CD4-positive, alpha-beta T cell treated with Interleukin-15 for 1 hour (primary cell): ENCODE measurements around the gene TSPAN3.

Experiments used
- DNase-seq: peaks from one replicate; pipeline ENCODE4 v3.0.0-alpha.2; 2020

Gene TSPAN3

DNA sequence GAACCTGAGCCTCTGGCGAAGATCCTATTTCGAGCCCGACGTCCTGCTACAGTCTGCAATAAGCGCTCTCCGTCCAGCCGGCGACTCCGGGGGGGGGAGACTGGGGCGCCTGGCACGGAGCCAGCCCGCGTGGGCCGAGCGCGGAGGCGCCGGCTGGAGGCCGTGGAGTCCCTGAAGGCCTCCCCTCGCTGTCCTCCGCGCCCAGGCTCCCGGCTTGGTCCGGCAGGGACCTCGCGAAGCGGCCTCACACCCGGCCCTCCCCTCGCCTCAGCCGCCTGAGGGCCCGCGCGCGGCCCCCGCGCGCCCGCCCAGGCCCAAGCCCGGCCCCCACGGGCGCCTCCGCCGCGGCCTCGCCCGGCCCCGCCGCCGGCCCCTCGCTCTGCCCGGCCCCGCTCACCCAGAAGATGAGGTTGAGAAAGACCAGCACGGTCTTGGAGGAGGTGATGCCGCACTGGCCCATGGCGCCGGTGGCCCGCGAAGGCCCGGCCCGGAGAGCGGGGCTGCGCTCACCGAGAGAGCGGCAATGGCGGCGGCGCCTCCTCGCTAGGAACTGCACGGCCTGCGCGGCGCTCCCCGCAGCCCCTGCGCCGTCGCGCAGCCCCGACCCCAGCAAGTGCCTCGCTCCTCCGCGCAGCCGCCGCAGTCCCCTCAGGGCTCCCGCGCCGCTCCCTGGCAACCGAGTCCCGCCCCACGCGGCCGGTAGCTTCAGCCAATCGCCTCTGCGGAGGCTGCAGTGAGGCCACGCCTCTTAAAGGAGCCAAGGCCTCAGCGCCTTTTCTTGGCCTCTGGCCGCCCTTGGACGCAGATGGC is at the start of gene TSPAN3:
TSPAN3 (minus strand) TSS at position 615 of the 810 bp plus-strand sequence; CDS start at position 460, 155 bp downstream.
- DNase-seq, result peak; percentile 93

DNA sequence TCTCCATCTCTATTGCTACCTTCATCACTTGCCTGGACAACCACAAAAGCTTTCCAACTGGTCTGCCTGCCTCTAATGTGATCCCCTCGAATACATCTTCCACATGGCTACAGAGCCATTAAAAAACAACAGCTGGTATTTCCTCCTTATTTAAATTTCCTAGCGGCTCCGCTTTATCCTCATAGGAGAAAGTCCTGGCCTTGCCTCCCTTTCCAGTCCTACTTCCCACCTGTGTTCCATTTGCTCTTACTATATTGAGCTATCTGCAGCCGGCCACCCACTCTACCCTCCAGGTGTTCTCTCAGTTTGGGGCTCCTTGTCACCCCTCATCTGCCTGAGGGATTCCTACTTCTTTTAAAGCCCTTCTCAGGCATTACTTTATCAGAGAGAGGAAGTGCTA is 49.7 kb upstream of the TSPAN3 start:
- DNase-seq, result no peak

- DNase-seq, result no peak
Measured at GRCh38 chr15:77119446-77119845, 48.5 kb upstream of the TSPAN3 start.

GRCh38 chr15:77118882-77119321 is 48.0 kb upstream of the TSPAN3 start:
- peak; percentile 35 for DNase-seq

DNA sequence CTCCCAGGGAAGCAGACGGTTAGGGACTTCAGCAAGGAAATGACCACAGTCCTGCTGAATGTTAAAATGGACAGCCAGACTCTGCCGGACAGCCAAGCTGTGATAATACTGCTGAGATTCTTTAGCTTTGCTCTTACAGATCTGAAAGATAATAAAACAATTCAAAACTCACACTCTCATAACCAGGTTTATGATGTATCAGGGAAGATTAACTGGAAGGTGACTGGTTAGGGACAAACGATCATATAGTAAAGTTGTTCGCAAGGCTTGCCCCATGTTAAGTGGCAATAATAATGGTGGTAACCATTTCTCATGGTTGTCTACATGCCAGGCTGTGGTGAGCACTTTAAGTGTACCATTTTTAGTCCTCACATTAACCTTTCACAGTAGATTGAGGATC is 44.3 kb upstream of the TSPAN3 start:
- DNase-seq, result no peak

DNA sequence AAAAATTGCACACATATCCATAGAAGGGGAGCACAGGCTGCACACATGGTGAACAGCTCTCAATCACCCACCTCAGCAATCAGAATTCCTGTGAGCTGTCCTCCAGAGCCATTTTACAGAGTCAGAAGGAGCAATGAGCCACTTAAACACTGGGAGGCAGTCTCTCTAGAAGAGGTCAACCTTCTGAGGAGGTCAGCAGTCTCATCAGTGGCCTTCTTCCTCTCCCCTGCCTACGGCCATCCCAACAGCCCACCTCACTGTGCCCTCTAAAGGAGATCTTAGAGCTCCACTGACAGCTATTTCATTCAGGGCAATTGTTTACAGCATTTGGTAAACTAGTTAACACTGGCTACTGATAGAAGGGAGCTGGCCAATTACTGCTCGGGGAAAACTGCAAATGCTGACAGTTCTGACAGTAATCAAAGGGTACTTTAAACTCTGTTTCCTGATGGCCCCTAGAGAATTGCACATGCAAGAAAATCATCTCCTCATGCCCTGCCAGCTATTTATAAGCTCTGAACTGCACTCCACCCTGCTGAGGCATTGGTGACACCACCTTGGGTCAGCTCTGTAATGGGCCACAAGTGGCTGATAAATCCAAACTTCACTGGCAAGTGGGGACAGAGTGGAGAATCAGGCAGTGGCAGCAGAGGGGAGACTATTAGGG is 42.1 kb upstream of the TSPAN3 start:
- no peak for DNase-seq

DNA sequence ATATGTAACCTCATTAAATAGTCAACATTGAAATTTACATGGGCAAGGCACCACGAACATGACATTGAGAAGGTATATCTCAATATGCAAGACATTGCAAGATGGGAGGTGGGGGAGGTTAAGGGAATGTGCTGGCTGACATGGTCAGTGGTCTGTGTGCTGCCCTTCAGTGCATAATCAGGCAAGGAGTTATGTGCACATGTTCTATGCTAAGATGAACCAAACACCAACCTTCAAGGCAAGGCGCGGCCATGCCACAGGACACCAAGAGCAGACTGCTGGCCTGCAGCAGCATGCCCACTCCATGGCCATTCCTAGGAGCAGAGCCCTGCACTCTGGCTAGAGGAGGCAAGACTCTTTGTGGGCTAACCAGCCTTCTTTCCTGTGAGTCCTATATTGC is 40.9 kb upstream of the TSPAN3 start:
- no peak for DNase-seq

- DNase-seq, result peak; percentile 37
Measured at GRCh38 chr15:77107531-77108355, 36.8 kb upstream of the TSPAN3 start.

DNA sequence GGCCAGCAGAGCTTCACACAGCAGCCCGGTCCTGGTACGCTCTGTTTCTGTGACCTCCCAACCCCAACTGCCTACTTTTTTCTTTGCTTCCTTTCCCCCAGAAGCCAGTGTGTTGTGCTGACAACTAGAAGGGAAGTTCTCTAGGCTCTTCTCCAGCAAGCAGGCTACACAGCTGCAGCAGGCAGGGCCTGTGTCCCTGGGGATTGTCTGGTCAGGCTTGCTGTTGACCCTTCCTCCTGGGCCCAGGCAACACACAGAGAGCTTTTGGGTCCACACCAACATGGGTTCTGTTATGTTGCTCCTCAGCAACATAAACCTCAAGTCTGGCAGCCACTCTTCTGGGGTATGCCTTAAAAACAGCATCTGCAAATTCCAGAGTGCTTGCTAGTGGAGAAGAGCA is 36.2 kb upstream of the TSPAN3 start:
- DNase-seq, result no peak

- DNase-seq, result no peak
Measured at GRCh38 chr15:77104155-77104554, 33.2 kb upstream of the TSPAN3 start.

GRCh38 chr15:77099741-77100463 is 29.0 kb upstream of the TSPAN3 start:
- no peak for DNase-seq

DNA sequence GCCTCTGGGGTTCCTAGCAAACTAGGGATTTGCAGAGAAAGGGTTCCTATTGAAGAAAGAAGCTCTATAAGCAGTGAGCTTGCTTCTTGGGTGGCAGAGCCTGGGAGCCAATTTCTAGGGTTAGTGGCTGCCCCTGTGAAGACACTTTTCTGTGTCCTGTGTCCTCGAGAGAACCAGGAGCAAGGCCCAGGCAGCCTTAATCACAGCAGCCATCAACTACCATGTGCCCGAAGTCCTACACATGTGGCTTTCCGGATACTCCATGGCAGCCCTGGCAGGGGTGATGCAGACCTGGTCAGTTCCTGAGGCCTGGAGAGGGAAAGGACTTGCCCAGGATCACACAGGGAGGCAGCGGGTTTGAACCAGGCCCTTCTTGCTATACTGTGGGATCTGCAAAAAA is 27.7 kb upstream of the TSPAN3 start:
- no peak for DNase-seq

- DNase-seq, result no peak
Measured at GRCh38 chr15:77097921-77098320, 27.0 kb upstream of the TSPAN3 start.

- DNase-seq, result no peak
Measured at GRCh38 chr15:77097248-77097721, 26.4 kb upstream of the TSPAN3 start.

- DNase-seq, result no peak
Measured at GRCh38 chr15:77096541-77096940, 25.6 kb upstream of the TSPAN3 start.

- DNase-seq, result no peak
Measured at GRCh38 chr15:77096138-77096537, 25.2 kb upstream of the TSPAN3 start.

DNA sequence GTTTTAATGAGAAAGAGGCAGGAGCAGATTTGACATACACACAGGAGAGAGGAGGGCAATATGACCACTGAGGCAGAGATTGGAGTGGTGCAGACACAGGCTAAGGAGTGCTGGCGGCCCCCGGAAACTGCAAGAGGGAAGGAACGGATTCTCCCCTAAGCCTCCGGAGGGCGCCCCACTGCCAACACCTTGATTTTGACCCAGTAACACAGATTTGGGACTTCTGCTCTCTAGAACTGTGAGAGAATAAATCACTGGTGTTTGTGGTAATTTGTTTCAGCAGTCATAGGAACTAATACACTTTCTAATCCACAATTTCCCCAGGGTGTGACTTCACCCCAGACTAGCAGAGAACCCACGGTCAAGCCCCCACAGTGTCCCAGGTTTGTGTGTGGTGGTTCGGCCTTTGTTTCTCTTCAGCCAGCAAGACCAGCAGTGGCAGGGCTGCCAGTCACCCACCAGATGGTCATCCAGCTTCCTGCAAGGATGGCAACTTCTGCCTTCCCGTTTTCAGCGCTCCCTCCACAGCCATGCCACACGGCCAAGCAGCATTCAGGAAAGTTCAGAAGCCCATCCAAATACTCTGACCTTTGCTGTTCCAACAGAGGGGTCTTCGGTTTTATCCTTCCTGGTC is 23.6 kb upstream of the TSPAN3 start:
- DNase-seq, result no peak

- no peak for DNase-seq
Measured at GRCh38 chr15:77093436-77093835, 22.5 kb upstream of the TSPAN3 start.

DNA sequence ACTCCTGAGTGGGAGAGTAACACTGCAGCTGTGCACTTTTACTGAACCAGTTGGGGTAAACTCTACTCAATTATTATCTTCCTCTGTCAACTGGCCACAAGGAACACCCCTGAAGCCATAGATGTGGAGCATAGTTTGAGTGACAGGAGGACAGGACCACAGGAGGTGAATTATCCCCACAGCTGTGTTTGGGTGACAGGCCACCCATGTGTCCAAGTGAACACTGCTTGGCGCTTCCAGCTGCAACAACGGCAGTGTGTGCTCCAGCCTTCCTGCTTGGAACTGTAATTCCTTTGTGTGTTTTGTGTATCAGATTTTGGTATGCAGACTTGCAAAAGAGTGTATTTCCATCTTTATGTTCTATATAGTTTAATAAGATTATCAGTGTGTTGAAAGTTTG is 20.2 kb upstream of the TSPAN3 start:
- no peak for DNase-seq

DNA sequence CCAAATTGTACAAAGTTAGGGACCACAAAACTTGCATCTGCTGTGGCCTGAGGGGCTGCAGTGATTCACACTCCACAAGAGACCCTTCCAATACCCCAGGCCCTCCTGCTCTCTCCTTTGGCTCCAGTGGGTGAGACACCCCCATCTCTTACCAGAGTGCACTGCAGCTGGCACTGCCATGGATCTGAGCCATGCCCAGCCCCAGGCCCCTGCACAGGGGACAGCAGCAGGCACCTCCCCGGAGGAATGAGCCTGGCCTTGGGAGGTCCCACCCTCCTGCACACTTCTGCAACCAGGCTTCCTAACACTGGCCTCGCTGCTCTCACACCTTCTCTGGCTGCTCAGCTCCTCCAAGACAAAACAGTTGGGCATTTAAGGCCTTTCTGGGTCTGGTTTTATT is 16.3 kb upstream of the TSPAN3 start:
- DNase-seq, result no peak

DNA sequence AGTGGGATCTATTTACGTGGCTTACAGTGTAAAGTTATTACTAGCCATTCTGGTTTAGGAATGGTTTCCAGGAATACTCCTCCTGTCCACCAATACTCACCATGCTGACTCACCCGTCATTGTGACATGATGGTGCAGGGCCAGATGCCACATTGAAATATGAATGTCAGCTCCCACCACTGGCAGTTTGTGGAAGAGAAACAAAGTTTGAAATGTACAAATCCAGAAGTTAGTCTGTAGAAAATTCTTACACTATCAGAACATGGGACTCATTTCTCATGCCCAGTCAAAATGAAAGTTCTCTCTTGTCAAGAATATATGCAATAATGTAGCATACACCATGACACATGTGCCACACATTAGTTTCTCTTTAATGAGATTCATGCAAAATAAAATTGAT is 14.4 kb upstream of the TSPAN3 start:
- no peak for DNase-seq

GRCh38 chr15:77084436-77084835 is 13.5 kb upstream of the TSPAN3 start:
- DNase-seq, result no peak
